Fibroblast of villous mesenchyme (primary cell): ENCODE data around the gene ZDHHC7. TPM values are rescaled to one million over a fixed set of nuclear protein-coding genes. Genes with fewer than 3 reads are reported as not detected.
A peak's percentile ranks its signal among the peaks of the same experiment; 100 is the strongest.

ENCODE experiments used
- DNase-seq: peaks from one replicate; pipeline ENCODE4 v3.0.0-alpha.2; 2010; ENCODE audit warnings: low read depth
- H3K4me3 ChIP-seq: 2 replicates; pipeline ENCODE4 v1.5.1; 2011; ENCODE audit warnings: low read depth, mild to moderate bottlenecking, low read length
- CTCF ChIP-seq: IDR thresholded peaks from 2 replicates; pipeline ENCODE4 v1.5.1; 2012; ENCODE audit warnings: low read depth, mild to moderate bottlenecking, low read length; ENCODE audit not compliant: insufficient read depth
- total RNA-seq: library from RNA; depleted of rRNA; stranded (reverse); fragments of >200 nt; gene quantifications from 2 replicates; pipeline ENCODE4 v1.2.3, GENCODE V29; 2012

The ZDHHC7 gene
- total RNA-seq, 1 donor: 164 TPM

- H3K4me3 ChIP-seq: no peak overlapping the region
- TF ChIP-seq CTCF: no peak
- no peak for DNase-seq
Measured at GRCh38 chr16:84975066-84975465, 36.3 kb downstream of the ZDHHC7 start.

- no peak overlapping the region for H3K4me3 ChIP-seq
- TF ChIP-seq CTCF: no peak
- DNase-seq: no peak
Measured at GRCh38 chr16:84973776-84974523, 37.4 kb downstream of the ZDHHC7 start.

GRCh38 chr16:84973236-84973635, 38.1 kb downstream of the ZDHHC7 start:
- no peak for DNase-seq
- no peak overlapping the region for H3K4me3 ChIP-seq
- TF ChIP-seq CTCF: no peak

- TF ChIP-seq CTCF: peak; percentile 88
- H3K4me3 ChIP-seq: no peak overlapping the region
- peak; percentile 85 for DNase-seq
Measured at GRCh38 chr16:84970447-84971127, 40.7 kb downstream of the ZDHHC7 start.

GRCh38 chr16:84967828-84968227, 43.5 kb downstream of the ZDHHC7 start:
- TF ChIP-seq CTCF: no peak
- no peak overlapping the region for H3K4me3 ChIP-seq
- DNase-seq: peak; percentile 87

DNA sequence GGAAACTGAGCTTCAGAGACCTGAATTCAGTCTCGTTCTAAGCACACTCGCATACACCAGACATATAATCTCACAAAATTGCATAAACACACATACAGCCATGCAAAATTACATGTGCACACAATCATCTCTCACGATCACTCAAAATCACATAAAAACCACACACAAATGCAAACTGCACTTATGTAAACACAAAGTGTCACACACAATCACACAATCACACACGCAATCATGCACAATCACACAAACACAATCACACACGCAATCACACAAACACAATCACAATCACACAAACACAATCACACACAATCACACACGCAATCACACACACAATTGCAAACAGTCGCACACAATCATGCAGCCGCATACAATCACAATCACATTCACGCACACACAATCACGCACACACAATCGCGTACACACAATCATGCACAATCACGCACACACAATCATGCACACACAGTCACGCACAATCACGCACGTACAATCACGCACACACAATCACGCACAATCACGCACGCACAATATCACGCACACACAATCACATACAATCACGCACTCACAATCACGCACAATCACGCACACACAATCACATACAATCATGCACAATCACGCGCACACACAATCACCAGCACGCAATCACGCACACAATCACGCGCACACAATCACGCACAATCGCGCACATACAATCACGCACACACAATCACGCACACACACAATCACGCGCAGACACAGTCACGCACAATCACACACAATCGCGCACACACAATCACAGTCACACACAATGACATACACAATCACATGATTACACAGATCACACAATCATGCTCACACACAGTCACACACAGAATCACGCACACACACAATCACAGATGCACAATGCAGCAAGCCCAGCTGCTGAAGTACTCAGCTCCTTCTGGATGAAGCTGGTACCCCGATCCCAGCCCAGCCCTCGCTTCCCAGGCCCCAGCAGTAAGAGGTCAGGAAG, 45.6 kb downstream of the ZDHHC7 start:
- no peak overlapping the region for H3K4me3 ChIP-seq
- TF ChIP-seq CTCF: no peak
- DNase-seq: no peak
